Measurements from ENCODE around the gene LTN1.

The LTN1 gene

DNA sequence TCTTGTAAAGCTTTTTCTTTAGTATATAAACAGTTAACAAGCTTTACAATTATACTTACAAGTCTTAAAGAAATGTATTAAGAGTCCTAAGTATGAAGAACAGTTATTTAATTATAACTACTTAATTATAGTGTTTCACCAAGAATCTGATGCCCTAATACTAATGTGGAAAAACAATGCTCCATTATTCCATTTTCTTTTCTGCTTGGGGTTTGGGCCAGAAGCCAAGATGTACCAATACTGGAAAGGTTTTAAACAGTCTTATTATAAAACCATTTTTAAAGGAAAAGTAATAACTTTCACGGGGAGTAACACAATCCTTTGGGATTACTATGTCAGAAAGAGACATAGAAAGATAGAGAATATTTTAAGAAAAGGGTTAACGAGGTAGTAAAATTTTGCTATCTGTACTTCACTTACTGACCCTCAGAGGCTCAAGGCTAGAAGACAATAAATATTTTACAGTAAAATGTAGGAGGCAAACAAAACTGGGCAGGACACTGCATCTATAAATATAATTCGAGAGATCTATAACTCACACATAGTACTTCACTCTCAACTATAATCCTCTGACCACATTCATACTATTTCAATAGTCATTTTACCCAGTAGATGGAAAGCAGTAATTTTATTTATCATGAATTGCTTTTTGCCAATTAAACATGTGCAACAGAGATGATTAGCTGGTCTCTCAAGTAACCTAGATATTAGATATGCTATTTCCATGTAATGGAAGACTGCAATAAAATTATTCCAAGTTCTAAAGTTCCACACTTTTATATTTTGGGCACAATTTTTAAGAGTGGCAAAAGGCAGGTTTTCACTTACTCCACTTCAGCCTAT is 63.9 kb downstream of the LTN1 start:
- DNase-seq (ENCODE audit: low spot score): no peak

GRCh38 chr21:28927130-28927529 is 65.5 kb downstream of the LTN1 start:
- DNase-seq (ENCODE audit: low spot score): no peak

DNA sequence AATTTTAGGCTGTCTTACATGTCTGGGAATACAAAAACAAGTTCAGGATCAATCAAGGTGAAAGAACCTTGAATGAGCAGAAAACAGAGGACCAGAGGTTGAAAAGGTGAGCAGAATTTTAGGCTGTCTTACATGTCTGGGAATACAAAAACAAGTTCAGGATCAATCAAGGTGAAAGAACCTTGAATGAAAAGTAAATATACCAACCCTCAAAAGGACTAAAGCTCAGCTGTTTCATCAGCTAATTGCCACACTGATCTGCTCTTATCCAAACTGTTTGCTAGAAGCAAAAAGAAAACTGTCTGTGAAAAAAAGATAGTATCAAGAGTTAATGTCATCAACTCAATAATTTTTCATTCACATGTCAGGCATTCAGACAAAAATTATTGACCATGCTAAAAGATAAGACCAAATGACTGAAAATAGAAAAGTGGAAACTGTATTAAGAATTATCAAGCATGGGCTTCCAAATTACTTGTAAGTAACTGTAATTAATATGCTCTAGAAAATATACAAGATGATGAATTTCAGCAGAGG is 69.2 kb downstream of the LTN1 start:
- DNase-seq (ENCODE audit: low spot score): no peak

DNA sequence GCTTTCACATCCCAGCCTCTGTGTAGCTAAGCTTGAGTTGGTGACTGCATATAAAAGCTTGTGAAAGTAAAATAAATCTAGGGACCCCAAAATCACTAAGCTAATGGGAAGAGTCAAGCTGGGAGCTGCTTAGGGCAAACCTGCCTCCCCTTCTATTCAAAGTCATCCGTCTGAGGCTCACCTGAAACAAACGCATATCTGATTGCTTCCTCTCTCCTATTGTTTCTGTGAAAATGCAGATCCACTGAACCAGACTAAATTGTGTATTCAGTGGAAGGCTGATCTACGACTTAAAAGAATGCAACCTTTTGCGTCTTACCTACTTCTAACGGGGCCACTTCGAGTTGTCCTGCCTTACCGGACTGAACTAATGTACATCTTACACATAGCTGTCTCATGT is 70.3 kb downstream of the LTN1 start:
- DNase-seq (ENCODE audit: low spot score): peak; percentile 4

- no peak for DNase-seq (ENCODE audit: low spot score)
Measured at GRCh38 chr21:28916150-28916893, 76.4 kb downstream of the LTN1 start.

DNA sequence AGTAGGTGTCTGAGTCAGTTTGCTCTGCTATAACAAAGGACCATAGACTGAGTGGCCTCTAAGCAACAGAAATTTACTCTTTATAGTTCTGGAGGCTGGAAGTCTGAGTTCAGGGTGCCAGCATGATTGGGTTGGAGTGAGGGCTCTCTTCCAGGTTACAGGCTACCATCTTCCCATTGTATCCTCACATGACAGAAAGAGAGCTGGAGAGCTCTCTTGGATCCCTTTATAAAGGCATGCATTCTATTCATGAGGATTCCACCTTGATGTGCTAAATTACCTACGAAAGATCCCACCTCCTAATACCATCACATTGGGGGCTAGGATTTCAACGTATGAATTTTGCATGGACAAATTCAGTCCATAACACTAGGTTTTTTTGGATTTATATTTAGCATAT is 79.6 kb downstream of the LTN1 start:
- DNase-seq (ENCODE audit: low spot score): no peak

GRCh38 chr21:28910280-28910887 is 82.3 kb downstream of the LTN1 start:
- no peak for DNase-seq (ENCODE audit: low spot score)

DNA sequence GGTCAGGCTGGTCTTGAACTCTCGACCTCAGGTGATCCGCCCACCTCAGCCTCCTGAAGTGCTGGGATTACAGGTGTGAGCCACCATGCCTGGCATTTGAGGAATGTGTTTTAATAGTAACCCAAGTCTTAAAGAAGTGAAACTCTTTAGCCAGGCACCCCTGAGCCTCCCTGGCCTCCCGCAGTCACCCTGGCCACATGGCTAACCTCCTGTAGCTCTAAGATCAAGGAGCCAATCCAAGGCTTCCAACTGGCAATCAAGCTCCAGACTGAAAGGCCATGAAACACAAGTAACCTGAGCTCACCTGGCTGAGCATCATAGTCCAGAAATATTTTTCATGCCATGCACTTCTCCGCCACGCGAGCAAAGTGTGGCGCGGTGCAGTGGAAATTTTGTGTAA is 84.3 kb downstream of the LTN1 start:
- peak; percentile 13 for DNase-seq (ENCODE audit: low spot score)

DNA sequence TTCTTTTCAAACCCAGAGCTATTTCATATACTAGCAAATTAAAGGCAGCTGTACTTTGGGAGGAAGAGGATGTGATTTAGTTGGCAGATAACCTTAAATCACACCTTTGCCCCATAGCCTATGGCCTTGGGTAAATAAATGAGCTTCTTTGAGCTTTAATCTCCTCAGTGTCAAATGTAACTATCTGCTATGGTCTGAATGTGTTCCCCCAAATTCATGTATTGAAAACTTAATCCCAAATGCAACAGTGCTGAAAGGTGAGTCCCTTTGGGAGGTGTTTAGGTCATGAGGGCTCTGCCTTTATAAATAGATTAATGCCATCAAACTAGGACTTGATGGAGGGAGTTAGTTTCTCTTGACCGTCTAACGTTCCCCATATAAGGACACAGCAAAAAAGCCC is 85.8 kb downstream of the LTN1 start:
- DNase-seq (ENCODE audit: low spot score): no peak

- DNase-seq (ENCODE audit: low spot score): no peak
Measured at GRCh38 chr21:28906236-28906635, 86.4 kb downstream of the LTN1 start.

GRCh38 chr21:28904961-28905435 is 87.7 kb downstream of the LTN1 start:
- no peak for DNase-seq (ENCODE audit: low spot score)

- DNase-seq (ENCODE audit: low spot score): no peak
Measured at GRCh38 chr21:28903448-28903847, 89.2 kb downstream of the LTN1 start.

- no peak for DNase-seq (ENCODE audit: low spot score)
Measured at GRCh38 chr21:28900481-28900880, 92.2 kb downstream of the LTN1 start.

GRCh38 chr21:28899744-28900143 is 92.9 kb downstream of the LTN1 start:
- no peak for DNase-seq (ENCODE audit: low spot score)

DNA sequence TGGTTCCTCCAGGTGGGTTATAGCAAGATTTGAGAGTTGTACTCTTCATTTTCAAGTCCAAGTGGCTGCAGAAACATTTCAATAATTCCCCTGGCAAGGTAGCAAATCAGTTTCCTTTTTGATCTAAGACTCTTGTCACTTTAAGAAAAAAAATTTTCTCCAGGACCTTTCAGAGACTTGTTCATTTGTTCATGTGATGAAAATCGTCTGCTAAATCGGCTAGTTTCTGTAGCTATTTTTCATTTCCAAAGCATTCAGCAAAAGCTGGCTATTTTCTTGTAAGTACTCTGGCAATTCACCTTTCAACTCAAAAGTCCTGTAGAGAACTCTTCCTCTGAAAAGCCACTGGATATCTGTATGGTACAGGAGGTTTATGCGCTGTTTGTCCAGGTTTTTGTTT is 93.5 kb downstream of the LTN1 start:
- no peak for DNase-seq (ENCODE audit: low spot score)

- no peak for DNase-seq (ENCODE audit: low spot score)
Measured at GRCh38 chr21:28893687-28894086, 99.0 kb downstream of the LTN1 start.

GRCh38 chr21:28892199-28893111 is 100.2 kb downstream of the LTN1 start:
- DNase-seq (ENCODE audit: low spot score): no peak

GRCh38 chr21:28885853-28886177 is 106.9 kb downstream of the LTN1 start:
- DNase-seq (ENCODE audit: low spot score): no peak

- DNase-seq (ENCODE audit: low spot score): peak; percentile 96
Measured at GRCh38 chr21:28884976-28885852, 107.5 kb downstream of the LTN1 start.

DNA sequence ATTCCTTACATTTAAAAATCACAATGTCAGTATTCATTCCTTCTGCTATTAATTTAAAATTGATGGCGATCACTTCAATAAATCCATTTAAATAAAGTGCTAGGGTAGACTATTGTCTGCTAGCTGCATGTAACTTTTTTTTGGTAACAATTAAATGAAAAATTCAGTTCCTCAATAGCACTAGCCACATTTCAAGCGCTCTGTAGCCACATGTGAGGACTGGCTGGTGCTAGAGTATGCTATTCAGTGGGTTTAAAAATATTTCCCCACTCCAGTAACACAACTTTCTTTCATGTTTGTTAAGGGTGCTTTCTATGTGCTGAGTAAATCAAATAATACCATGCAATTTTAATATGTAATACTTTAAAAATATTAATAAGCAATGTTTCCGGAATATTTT is 108.2 kb downstream of the LTN1 start:
- no peak for DNase-seq (ENCODE audit: low spot score)

GRCh38 chr21:28883931-28884330 is 108.7 kb downstream of the LTN1 start:
- no peak for DNase-seq (ENCODE audit: low spot score)
